BLaER1 treated with 17β-estradiol and CSF1 and Interleukin-3, amounts not matched to agents 10 nM and 100 nM (cell line): ENCODE measurements around the gene FRMPD4.

Experiments used
- H3K27ac ChIP-seq, 11 experiments: shearing (Covaris generic); formaldehyde crosslinking; 2 replicates each; pipeline ENCODE4 v1.8.1; 2022
- H3K27me3 ChIP-seq, 11 experiments: shearing (Covaris generic); formaldehyde crosslinking; 2 replicates each; pipeline ENCODE4 v1.8.1; 2022
- H3K36me3 ChIP-seq, 11 experiments: shearing (Covaris generic); formaldehyde crosslinking; 2 replicates each; pipeline ENCODE4 v1.8.1; 2022
- H3K4me1 ChIP-seq, 10 experiments: shearing (Covaris generic); formaldehyde crosslinking; 2 replicates each; pipeline ENCODE4 v1.8.1; 2022
- H3K4me2 ChIP-seq, 11 experiments: shearing (Covaris generic); formaldehyde crosslinking; 2 replicates each; pipeline ENCODE4 v1.8.1; 2022
- H3K4me3 ChIP-seq, 10 experiments: shearing (Covaris generic); formaldehyde crosslinking; 2 replicates each; pipeline ENCODE4 v1.8.1; 2022
- H3K9ac ChIP-seq, 11 experiments: shearing (Covaris generic); formaldehyde crosslinking; 2 replicates each; pipeline ENCODE4 v1.8.1; 2022
- H3K9me3 ChIP-seq, 11 experiments: shearing (Covaris generic); formaldehyde crosslinking; replicated peaks in 1 of 11; 2 replicates each; pipeline ENCODE4 v1.8.1; 2022
- H4K20me1 ChIP-seq, 11 experiments: shearing (Covaris generic); formaldehyde crosslinking; 2 replicates each; pipeline ENCODE4 v1.8.1; 2022
- Cebpa-rat ChIP-seq, 11 experiments: shearing (Covaris generic); IDR thresholded peaks; 2 replicates each; pipeline ENCODE4 v1.8.1; 2022

The FRMPD4 gene

GRCh38 chrX:12360383-12360782 lies 222.1 kb downstream of the FRMPD4 start:
- no peak overlapping the region for H3K4me2 ChIP-seq
- no peak overlapping the region for H3K9ac ChIP-seq
- TF ChIP-seq Cebpa-rat (IDR thresholded peaks at IDR 0.05), result no peak
- H4K20me1 ChIP-seq, result peaks cover 0 to 8% (median 0%) of the 10 kb centered on the region in 11 experiments; a peak in 3 of 22 replicates
- H3K4me3 ChIP-seq, result no peak overlapping the region
- no peaks in the 10 kb centered on the region for H3K36me3 ChIP-seq
- no peak overlapping the region for H3K27ac ChIP-seq
- no peaks in the 10 kb centered on the region for H3K4me1 ChIP-seq
- H3K9me3 ChIP-seq, result peaks cover 0 to 7% (median 0%) of the 10 kb centered on the region in 11 experiments; a peak in 3 of 22 replicates
- H3K27me3 ChIP-seq, result peaks cover 77 to 91% (median 88%) of the 10 kb centered on the region in 11 experiments

GRCh38 chrX:12360986-12361598 lies 222.8 kb downstream of the FRMPD4 start:
- TF ChIP-seq Cebpa-rat (IDR thresholded peaks at IDR 0.05), result no peak
- H3K9me3 ChIP-seq, result peaks cover 0 to 7% (median 0%) of the 10 kb centered on the region in 11 experiments; a peak in 3 of 22 replicates
- peaks cover 0 to 6% (median 0%) of the 10 kb centered on the region in 11 experiments; a peak in 2 of 22 replicates for H4K20me1 ChIP-seq
- H3K27me3 ChIP-seq, result peaks cover 77 to 91% (median 88%) of the 10 kb centered on the region in 11 experiments
- no peaks in the 10 kb centered on the region for H3K36me3 ChIP-seq
- no peak overlapping the region for H3K9ac ChIP-seq
- no peak overlapping the region for H3K27ac ChIP-seq
- H3K4me2 ChIP-seq, result no peak overlapping the region
- no peaks in the 10 kb centered on the region for H3K4me1 ChIP-seq
- H3K4me3 ChIP-seq, result no peak overlapping the region

DNA sequence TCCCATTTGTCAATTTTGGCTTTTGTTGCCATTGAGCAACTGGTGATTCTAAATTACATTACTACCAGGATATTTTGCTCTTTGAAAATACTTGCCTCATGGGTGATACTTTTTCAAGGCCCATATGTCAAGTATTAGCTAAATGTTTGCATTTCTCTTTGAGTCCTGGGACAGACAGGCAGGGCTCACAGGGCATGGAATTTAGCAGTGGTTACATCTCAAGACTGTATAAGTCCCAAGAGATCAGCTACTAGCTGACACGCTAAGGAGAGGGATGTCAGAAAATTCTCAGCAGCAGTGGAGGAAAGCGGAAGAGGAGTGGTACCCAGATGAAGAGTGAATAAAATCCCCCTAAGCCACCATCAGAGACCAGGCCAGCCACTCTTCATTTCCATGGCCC lies 224.9 kb downstream of the FRMPD4 start:
- no peak overlapping the region for H3K9ac ChIP-seq
- no peak overlapping the region for H3K4me3 ChIP-seq
- peaks cover 0 to 4% (median 0%) of the 10 kb centered on the region in 11 experiments; a peak in 3 of 22 replicates for H4K20me1 ChIP-seq
- no peaks in the 10 kb centered on the region for H3K4me1 ChIP-seq
- H3K27me3 ChIP-seq, result peaks cover 77 to 91% (median 88%) of the 10 kb centered on the region in 11 experiments
- no peaks in the 10 kb centered on the region for H3K36me3 ChIP-seq
- no peak overlapping the region for H3K4me2 ChIP-seq
- no peak overlapping the region for H3K27ac ChIP-seq
- H3K9me3 ChIP-seq, result peaks cover 0 to 7% (median 0%) of the 10 kb centered on the region in 11 experiments; a peak in 3 of 22 replicates
- no peak for TF ChIP-seq Cebpa-rat (IDR thresholded peaks at IDR 0.05)

DNA sequence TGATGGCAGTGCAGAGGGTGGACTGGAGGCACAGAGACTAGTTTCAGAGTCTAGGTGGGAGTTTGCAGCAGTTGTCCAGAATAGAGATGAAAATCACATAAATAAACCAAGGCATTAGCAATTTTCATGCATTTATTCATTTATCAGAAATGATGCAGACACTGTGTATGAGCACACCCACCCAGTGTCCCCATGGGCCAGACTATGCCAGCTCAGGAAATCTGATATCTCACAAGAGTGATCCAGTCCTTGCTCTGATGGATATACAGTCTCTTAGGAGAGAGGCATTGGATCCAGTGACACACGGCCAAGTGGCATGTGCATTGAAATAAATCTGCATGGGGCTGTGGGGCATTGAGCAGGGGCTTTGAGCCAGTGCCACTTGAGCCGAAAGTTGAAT lies 228.2 kb downstream of the FRMPD4 start:
- Histone ChIP-seq H3K36me3 (no peaks in the 10 kb centered on the region), H4K20me1 (peaks cover 0 to 4% (median 0%) of the 10 kb centered on the region in 11 experiments; a peak in 4 of 22 replicates), H3K4me2 (no peak overlapping the region), H3K27ac (no peak overlapping the region), H3K4me1 (no peaks in the 10 kb centered on the region), H3K9ac (no peak overlapping the region), H3K27me3 (peaks cover 74 to 91% (median 88%) of the 10 kb centered on the region in 11 experiments), H3K9me3 (peaks cover 0 to 7% (median 0%) of the 10 kb centered on the region in 11 experiments; a peak in 3 of 22 replicates), H3K4me3 (no peak overlapping the region)
- TF ChIP-seq Cebpa-rat (IDR thresholded peaks at IDR 0.05), result no peak

DNA sequence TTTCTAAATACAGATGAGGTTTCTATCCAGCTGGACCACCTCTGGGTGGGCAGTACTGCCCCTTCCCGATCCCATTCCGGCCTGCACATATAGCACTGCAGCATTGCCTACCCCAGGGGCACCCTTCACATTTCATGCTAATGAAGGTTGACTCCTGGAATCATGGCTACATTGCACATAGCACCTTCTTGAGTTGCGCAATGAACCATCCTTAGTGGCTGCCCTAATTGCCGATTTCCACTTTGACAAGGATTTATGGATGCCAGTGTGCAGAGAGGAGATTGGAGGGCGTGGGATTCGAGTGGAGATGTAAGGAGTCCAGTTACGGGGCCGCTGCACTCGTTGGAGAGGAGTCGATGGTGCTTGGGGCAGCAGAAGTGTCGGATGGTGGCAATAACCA lies 229.0 kb downstream of the FRMPD4 start:
- no peaks in the 10 kb centered on the region for H3K36me3 ChIP-seq
- no peak overlapping the region for H3K4me3 ChIP-seq
- H3K27ac ChIP-seq, result no peak overlapping the region
- H3K4me1 ChIP-seq, result no peaks in the 10 kb centered on the region
- H3K27me3 ChIP-seq, result peaks cover 77 to 93% (median 90%) of the 10 kb centered on the region in 11 experiments
- H4K20me1 ChIP-seq, result peaks cover 0 to 4% (median 0%) of the 10 kb centered on the region in 11 experiments; a peak in 4 of 22 replicates
- H3K9ac ChIP-seq, result no peak overlapping the region
- peak in 3 of 11 experiments; percentile 12 to 55 (median 22); a peak in 2 of 22 replicates for TF ChIP-seq Cebpa-rat (IDR thresholded peaks at IDR 0.05)
- no peak overlapping the region for H3K4me2 ChIP-seq
- H3K9me3 ChIP-seq, result peaks cover 0 to 7% (median 0%) of the 10 kb centered on the region in 11 experiments; a peak in 3 of 22 replicates

DNA sequence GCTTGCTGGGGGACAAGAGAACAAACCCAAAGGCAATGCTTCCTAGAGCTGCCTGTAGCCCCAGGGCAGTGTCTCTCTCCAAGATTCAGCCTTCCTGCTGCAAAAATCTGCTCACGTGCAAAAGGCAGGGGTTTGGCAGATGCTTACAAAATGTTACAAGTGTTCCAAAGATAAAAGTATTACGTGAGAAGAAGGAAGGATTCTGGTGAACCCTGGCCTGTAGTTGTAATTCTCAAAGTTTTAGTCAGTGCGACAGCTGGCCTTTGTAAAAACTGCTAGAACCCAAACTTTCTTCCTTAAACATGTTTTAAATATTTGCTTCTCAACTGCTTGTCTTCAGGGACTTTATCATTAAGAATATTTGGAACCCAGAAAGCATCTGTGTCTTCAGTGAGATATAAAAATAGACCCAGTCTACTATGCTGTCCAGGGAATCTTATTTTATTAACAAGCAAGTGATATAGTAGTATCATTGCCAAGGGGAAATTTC lies 232.3 kb downstream of the FRMPD4 start:
- Histone ChIP-seq H3K27me3 (peaks cover 97 to 100% (median 100%) of the 10 kb centered on the region in 11 experiments), H3K4me2 (no peak overlapping the region), H3K36me3 (no peaks in the 10 kb centered on the region), H3K27ac (no peak overlapping the region), H4K20me1 (peaks cover 0 to 4% (median 0%) of the 10 kb centered on the region in 11 experiments; a peak in 4 of 22 replicates), H3K9ac (no peak overlapping the region), H3K9me3 (no peaks in the 10 kb centered on the region), H3K4me1 (no peaks in the 10 kb centered on the region), H3K4me3 (no peak overlapping the region)
- TF ChIP-seq Cebpa-rat (IDR thresholded peaks at IDR 0.05), result no peak

DNA sequence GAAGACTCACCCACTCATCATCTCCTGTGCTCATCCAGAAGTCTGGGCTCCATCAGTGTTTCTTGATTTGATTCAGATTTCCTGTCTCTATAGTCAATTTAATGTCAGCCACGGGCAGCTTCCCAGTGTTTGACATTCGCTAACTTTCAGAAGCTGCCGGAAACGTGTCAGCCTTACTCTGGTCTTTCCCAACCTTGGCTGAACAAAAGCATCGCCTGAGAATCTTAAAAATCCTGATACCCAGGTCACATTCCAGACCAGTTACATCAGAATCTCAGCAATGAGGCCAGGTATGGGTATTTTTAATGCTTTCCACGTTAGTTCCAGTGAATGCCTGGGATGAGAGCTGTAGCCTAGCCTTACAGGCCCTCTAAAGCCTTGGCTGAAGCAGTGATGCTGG lies 233.8 kb downstream of the FRMPD4 start:
- Histone ChIP-seq H3K9ac (no peak overlapping the region), H3K4me2 (no peak overlapping the region), H3K9me3 (no peaks in the 10 kb centered on the region), H3K36me3 (no peaks in the 10 kb centered on the region), H4K20me1 (peaks cover 0 to 3% (median 0%) of the 10 kb centered on the region in 11 experiments; a peak in 3 of 22 replicates), H3K4me3 (no peak overlapping the region), H3K27me3 (peaks cover 96 to 100% (median 100%) of the 10 kb centered on the region in 11 experiments), H3K27ac (no peak overlapping the region), H3K4me1 (no peaks in the 10 kb centered on the region)
- TF ChIP-seq Cebpa-rat (IDR thresholded peaks at IDR 0.05), result no peak

DNA sequence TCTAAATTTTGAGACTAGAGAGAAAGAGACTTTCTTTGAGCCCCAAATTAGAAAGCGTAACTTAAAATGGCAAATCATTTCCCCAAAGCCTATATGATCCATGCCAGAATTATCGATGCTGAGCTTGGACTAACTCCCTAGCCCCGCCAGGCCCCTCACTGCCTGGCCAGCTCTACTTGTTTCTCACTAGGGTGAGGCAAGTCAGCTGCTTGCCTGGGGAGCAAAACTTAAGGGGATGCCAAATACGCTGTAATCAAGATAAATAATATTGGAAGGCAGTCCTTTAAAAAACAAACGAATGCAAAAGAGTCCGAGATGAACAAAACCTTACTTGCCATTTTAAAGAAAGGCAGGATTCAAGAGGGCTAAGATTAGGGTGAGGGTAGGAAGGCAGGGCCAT lies 236.0 kb downstream of the FRMPD4 start:
- Histone ChIP-seq H3K4me3 (no peak overlapping the region), H3K4me2 (no peak overlapping the region), H4K20me1 (peaks cover 0 to 5% (median 0%) of the 10 kb centered on the region in 11 experiments; a peak in 3 of 22 replicates), H3K27me3 (peaks cover 97 to 100% (median 100%) of the 10 kb centered on the region in 11 experiments), H3K4me1 (no peaks in the 10 kb centered on the region), H3K27ac (no peak overlapping the region), H3K36me3 (no peaks in the 10 kb centered on the region), H3K9me3 (no peaks in the 10 kb centered on the region), H3K9ac (no peak overlapping the region)
- no peak for TF ChIP-seq Cebpa-rat (IDR thresholded peaks at IDR 0.05)

GRCh38 chrX:12378253-12378652 lies 240.0 kb downstream of the FRMPD4 start:
- Histone ChIP-seq H3K27me3 (peaks cover 87 to 100% (median 99%) of the 10 kb centered on the region in 11 experiments), H3K4me2 (no peak overlapping the region), H3K9ac (no peak overlapping the region)

More at GRCh38 chrX:12378253-12378652, 240.0 kb downstream of the FRMPD4 start:
- Histone ChIP-seq H3K4me1 (no peaks in the 10 kb centered on the region), H3K9me3 (no peaks in the 10 kb centered on the region), H4K20me1 (peaks cover 0 to 18% (median 0%) of the 10 kb centered on the region in 11 experiments; a peak in 2 of 22 replicates), H3K4me3 (no peak overlapping the region), H3K27ac (no peak overlapping the region), H3K36me3 (no peaks in the 10 kb centered on the region)
- no peak for TF ChIP-seq Cebpa-rat (IDR thresholded peaks at IDR 0.05)
